Memory B cell (primary cell): ENCODE measurements around the gene KCNK13.
"Not testable (repeated sequence)": the region's sequence is repeated elsewhere in the genome, so short reads cannot be mapped to it uniquely, and the experiment has no call there.

Experiments
- ATAC-seq: fragments of 150-1000 bp; cut with Tn5 transposase; 2 replicates; pipeline ENCODE4 v1.10.0; 2021; ENCODE audit warnings: low read depth, mild to moderate bottlenecking, moderate library complexity
- DNase-seq, 2 donors: peaks; one replicate each; pipeline ENCODE4 v3.0.0; 2022; ENCODE audit warnings: low spot score in 2 of 2
- H3K27ac Mint-ChIP-seq: one replicate; pipeline ENCODE4 v1.8.0; 2022; ENCODE audit warnings: mild to moderate bottlenecking, moderate library complexity, mixed read lengths
- H3K27me3 Mint-ChIP-seq: one replicate; pipeline ENCODE4 v1.8.0; 2022; ENCODE audit warnings: mixed read lengths
- H3K36me3 Mint-ChIP-seq: one replicate; pipeline ENCODE4 v1.8.0; 2022; ENCODE audit warnings: mild to moderate bottlenecking, mixed read lengths
- H3K4me1 Mint-ChIP-seq: one replicate; pipeline ENCODE4 v1.8.0; 2022; ENCODE audit warnings: mixed read lengths
- H3K4me3 Mint-ChIP-seq: one replicate; pipeline ENCODE4 v1.8.0; 2022; ENCODE audit warnings: mild to moderate bottlenecking, moderate library complexity, mixed read lengths
- H3K9me3 Mint-ChIP-seq: one replicate; pipeline ENCODE4 v1.8.0; 2022; ENCODE audit warnings: mixed read lengths

Gene KCNK13

DNA sequence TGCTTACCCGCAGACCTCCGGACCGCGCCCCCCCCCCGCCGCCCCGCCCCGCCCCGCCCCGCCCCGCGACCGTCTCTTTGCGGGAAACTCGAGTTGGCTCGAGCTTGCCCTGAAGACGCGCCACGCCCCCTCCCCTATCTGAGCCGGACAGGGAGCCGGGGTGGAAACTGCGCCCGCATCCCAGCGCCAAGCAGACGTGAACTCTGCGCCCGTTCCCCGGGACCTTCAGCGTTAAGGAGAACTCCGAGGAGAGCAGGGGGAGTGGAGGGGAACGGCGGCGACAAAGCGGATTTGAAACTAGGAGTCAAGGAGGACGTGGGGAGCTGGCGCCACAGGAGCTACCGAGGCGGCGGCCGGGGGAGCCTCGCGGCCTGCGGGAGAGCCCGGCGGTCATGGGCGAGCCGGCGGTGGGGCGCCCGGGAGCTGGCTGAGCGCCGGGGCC, at the start of gene KCNK13:
Gene KCNK13, plus strand, starts transcription at position 310 of the 442 bp plus-strand sequence. CDS start 212 bp downstream, outside the sequence.
- H3K36me3 Mint-ChIP-seq: no peaks in the 10 kb centered on the region
- H3K27me3 Mint-ChIP-seq: peaks cover 39% of the 10 kb centered on the region
- ATAC-seq (no peak), DNase-seq (no peak)
- H3K4me1 Mint-ChIP-seq: peaks cover 22% of the 10 kb centered on the region
- H3K27ac Mint-ChIP-seq: no peak within 1 kb of the TSS
- peak within 1 kb of the TSS; percentile 88 for H3K4me3 Mint-ChIP-seq
- peaks cover 7% of the 10 kb centered on the region for H3K9me3 Mint-ChIP-seq

DNA sequence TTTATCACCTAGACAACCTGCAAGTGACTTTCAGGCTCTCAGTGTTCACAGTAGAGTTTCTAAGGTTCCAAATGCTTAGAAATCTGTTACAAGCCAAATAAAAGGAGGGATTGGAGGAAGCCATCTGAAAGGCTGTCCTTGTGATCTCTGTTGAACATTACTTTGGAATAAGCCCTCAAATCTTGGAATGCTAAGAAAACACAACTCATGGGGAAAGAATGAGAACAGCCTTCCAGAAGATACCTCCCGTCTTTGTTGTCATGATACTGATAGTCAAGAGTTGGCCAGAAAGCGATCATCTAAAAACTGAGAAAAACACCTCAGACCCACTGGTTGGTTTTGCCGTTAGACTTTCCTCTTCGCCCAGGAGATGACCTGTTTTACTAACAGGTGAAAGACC, 44.4 kb upstream of the KCNK13 start:
- ATAC-seq: no peak
- DNase-seq: no peak
- Mint-ChIP-seq H3K9me3 (peaks cover 3% of the 10 kb centered on the region), H3K4me1 (peaks cover 2% of the 10 kb centered on the region), H3K27me3 (no peaks in the 10 kb centered on the region), H3K4me3 (no peak overlapping the region), H3K27ac (no peak overlapping the region), H3K36me3 (peaks cover 44% of the 10 kb centered on the region)

DNA sequence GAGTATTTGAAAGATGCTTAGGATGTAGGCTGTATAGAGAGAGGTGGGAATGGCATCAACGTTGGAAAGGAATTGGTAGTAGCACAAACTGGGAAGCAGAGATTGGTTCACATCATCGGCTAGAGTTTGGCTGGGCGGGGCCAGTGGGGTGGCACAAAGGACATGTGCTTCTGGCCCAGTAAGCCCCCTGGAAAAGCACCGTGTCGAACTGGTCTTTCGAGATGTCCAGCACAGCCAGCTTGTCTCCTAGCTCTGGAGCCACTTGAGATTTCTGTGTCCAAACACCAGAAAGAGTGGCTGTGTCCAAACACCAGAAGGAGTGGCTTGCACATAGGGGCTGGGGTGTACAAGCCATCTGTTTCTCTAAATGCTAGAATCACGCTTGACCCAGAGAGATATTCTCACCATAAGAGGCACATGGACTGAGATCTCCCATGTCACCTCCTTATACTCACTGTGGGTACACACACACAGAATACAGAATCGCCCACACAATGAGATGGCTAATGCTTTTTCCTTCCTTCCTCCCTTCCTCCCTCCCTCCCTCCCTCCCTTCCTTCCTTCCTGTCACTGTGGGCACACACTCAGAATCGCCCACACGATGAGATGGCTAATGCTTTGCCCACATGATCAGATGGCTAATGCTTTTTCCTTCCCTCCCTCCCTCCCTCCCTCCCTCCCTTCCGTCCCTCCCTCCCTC, 41.8 kb upstream of the KCNK13 start:
- H3K4me3 Mint-ChIP-seq: no peak overlapping the region
- ATAC-seq (no peak), DNase-seq (no peak)
- peaks cover 1% of the 10 kb centered on the region for H3K9me3 Mint-ChIP-seq
- no peak overlapping the region for H3K27ac Mint-ChIP-seq
- peaks cover 48% of the 10 kb centered on the region for H3K36me3 Mint-ChIP-seq
- H3K4me1 Mint-ChIP-seq: no peaks in the 10 kb centered on the region
- H3K27me3 Mint-ChIP-seq: no peaks in the 10 kb centered on the region

DNA sequence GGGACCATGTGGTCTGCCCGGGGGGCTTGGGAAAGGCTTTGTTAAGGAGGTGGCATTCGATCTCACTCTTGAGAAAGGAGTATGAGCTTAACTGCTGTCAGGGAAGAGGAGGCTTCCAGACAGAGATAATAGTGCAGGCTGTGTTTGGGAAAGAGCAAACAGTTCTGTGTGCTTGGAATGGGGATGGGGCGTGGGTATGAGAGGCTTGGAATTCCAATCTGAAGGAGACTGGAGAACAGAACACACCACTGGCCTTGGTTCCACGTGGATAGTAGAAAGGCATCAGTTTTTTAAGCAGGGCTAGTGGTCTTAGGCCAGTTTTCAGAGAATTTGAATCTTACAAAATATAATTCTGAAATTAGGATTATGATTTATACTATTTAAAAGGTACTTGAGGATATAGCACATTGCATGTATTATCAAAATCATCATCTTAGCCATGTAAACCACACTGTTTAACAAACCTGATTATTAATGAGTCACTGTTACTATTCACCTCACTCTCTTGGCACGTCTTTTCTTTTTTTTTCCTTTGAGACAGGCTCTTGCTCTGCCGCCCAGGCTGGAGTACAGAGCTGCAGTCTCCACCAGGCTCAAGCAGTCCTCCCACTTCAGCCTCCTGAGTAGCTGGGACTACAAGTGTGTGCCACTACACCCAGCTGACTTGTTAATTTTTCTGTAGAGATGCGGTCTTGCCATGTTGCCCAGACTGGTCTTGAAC, 38.5 kb upstream of the KCNK13 start:
- DNase-seq (no peak), ATAC-seq (no peak)
- H3K27ac Mint-ChIP-seq: no peak overlapping the region
- peaks cover 1% of the 10 kb centered on the region for H3K9me3 Mint-ChIP-seq
- H3K4me3 Mint-ChIP-seq: no peak overlapping the region
- H3K27me3 Mint-ChIP-seq: no peaks in the 10 kb centered on the region
- no peaks in the 10 kb centered on the region for H3K4me1 Mint-ChIP-seq
- H3K36me3 Mint-ChIP-seq: peaks cover 55% of the 10 kb centered on the region

DNA sequence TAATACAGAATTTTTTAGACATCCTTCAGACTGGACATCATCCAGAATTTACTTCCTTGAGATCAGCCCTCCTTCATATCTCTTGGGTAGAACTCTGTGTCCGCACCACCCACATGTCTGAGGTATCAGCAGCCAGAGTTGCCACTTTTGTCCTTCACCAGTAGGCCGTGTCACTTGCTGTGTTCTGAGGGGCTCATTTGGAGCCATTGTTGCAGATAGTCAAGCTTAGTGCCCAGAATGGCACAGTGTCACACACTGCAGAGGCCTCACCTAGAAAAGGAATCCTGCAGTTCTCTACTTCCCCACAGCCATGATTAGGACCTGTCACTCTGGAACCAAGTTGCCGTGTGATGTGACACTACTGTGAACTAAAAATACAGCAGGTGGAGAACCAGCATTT, 36.9 kb upstream of the KCNK13 start:
- ATAC-seq: no peak
- no peaks in the 10 kb centered on the region for H3K4me1 Mint-ChIP-seq
- H3K27me3 Mint-ChIP-seq: no peaks in the 10 kb centered on the region
- H3K27ac Mint-ChIP-seq: no peak overlapping the region
- no peaks in the 10 kb centered on the region for H3K9me3 Mint-ChIP-seq
- no peak for DNase-seq
- no peak overlapping the region for H3K4me3 Mint-ChIP-seq
- H3K36me3 Mint-ChIP-seq: peaks cover 50% of the 10 kb centered on the region

DNA sequence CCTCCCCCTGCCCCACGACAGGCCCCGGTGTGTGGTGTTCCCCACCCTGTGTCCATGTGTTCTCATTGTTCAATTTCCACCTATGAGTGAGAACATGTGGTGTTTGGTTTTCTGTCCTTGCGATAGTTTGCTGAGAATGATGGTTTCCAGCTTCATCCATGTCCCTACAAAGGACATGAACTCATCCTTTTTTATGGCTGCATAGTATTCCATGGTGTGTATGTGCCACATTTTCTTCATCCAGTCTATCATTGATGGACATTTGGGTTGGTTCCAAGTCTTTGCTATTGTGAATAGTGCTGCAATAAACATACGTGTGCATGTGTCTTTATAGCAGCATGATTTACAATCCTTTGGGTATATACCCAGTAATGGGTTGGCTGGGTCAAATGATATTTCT, 35.2 kb upstream of the KCNK13 start:
- not testable (repeated sequence) for H3K9me3 Mint-ChIP-seq, H3K4me3 Mint-ChIP-seq, DNase-seq, H3K27me3 Mint-ChIP-seq, H3K27ac Mint-ChIP-seq, ATAC-seq, H3K4me1 Mint-ChIP-seq
- peaks cover 50% of the 10 kb centered on the region for H3K36me3 Mint-ChIP-seq

DNA sequence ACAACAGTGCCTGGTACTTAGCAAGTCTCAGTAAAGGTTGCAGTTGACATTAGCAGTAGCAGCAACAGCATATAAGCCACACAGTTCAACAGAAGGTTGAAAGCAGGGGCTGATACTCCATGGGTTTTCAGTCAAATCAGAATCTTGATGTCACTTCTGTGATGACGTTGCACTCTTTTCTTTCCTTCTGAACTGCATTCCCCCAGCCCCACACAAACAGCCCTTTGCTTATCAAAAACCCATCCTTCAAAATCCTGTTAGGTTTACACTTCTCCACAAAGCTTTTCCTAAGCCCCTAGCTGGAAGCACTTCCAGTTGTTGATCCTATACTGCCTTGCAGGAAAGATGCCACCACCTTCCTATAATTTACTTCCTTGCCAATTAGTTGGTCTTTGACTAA, 34.0 kb upstream of the KCNK13 start:
- Mint-ChIP-seq H3K36me3 (peaks cover 49% of the 10 kb centered on the region), H3K9me3 (no peaks in the 10 kb centered on the region), H3K4me1 (no peaks in the 10 kb centered on the region), H3K27me3 (no peaks in the 10 kb centered on the region), H3K4me3 (no peak overlapping the region), H3K27ac (no peak overlapping the region)
- no peak for ATAC-seq
- DNase-seq: no peak

DNA sequence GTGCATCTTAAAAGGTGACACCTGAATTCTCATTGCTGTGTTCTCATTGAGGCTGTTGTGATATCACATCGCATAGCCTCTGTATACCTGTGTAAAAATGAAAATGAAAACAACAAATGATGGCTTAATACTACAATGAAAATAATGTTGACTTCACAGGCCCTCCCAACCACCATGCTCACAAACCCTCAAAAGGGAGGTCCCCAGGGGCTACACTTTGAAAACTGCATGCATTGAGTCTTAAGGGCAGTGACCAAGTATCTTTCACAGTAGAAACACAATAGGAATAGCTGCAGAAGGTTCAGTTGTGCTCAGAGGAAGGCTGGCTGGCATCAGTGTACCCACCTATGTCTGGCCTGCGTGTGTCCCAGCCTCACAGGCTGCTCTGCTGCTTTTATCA, 27.6 kb upstream of the KCNK13 start:
- Mint-ChIP-seq H3K4me3 (no peak overlapping the region), H3K27me3 (no peaks in the 10 kb centered on the region), H3K9me3 (no peaks in the 10 kb centered on the region), H3K27ac (no peak overlapping the region), H3K4me1 (no peaks in the 10 kb centered on the region), H3K36me3 (peaks cover 43% of the 10 kb centered on the region)
- ATAC-seq (no peak), DNase-seq (no peak)

DNA sequence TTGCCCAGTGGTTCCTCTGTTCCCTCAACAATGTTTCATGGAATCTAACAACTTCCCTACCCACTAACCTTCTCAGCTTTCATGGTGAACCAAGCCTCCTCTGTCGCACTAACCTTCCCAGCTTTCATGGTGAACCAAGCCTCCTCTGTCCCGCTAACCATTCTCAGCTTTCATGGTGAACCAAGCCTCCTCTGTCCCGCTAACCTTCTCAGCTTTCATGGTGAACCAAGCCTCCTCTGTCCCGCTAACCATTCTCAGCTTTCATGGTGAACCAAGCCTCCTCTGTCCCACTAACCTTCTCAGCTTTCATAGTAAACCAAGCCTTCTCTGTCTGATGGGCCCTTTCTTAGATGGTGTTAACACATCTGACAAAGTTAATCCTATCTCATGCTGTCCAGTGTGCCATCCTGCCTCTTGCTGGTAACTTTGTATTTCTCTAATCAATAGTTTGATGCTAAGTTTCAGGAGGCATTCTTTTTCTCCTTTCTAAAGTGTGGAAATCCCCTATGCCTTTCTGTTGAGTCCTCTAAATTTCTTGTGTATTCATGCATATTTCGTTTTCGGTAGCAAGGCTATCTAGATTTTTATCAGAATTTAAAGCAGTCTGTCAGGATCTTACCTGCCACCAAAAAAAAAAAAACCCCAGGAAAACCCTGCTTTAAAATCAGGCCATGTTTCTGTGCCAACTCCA, 26.8 kb upstream of the KCNK13 start:
- DNase-seq: no peak
- Mint-ChIP-seq H3K4me1 (no peaks in the 10 kb centered on the region), H3K27me3 (no peaks in the 10 kb centered on the region), H3K4me3 (no peak overlapping the region), H3K27ac (no peak overlapping the region), H3K9me3 (no peaks in the 10 kb centered on the region), H3K36me3 (peaks cover 44% of the 10 kb centered on the region)
- no peak for ATAC-seq

DNA sequence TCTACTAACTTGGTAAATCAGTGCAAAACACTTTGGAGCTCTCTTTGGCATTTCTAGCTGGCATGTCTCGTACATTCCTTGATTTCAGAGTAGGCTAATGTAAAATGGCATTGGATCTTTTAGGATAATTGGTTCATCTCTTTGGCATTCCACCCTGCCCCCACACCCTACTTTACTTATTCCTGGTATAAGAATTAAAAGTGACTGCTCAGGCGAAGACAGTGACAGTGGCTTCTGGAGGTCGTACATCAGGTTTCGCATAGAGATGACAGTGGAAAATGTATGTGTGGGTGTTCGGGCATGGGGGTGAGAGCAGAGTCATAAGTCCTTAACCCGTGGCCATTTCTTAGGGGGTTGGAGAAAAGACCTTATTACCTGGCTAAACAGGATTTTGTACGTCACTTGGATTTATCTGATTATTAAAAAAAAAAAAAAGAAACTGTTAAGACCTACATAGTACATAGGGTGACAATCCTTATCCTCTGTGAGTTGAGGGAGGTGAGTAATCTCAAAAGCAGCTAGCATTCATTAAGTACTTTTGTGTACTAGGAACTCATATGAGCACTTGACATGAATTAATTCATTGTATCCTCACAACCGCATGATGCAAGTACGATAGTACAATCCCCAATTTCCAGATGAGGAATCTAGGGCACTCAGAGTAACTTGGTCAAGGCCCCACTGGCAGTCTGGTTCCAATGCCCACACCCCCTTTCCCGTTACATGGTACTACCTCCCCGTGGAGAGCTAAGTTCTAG, 22.4 kb upstream of the KCNK13 start:
- no peak for ATAC-seq
- Mint-ChIP-seq H3K9me3 (no peaks in the 10 kb centered on the region), H3K27ac (no peak overlapping the region), H3K4me3 (no peak overlapping the region), H3K27me3 (no peaks in the 10 kb centered on the region), H3K4me1 (no peaks in the 10 kb centered on the region), H3K36me3 (peaks cover 46% of the 10 kb centered on the region)
- DNase-seq: no peak

DNA sequence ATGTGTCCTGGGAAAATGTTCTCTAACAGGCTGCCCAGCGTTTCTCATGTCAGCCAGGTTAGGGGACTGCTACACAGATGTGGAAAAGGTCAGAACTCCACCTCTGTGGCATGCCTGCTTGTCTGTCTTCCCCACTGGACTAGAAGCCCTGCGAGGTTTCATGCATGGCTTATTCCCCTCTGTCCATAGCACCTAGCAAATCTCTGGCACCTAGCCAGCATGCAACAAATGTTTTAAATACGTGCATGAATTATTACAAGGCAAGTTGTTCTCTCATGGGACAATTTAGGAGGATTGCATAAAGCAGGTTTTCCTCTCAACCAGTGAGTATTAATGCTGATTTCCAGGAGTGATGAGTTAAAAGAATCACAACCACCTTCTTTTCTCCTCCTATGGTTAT, 21.4 kb upstream of the KCNK13 start:
- Mint-ChIP-seq H3K27me3 (no peaks in the 10 kb centered on the region), H3K36me3 (peaks cover 40% of the 10 kb centered on the region)

DNA sequence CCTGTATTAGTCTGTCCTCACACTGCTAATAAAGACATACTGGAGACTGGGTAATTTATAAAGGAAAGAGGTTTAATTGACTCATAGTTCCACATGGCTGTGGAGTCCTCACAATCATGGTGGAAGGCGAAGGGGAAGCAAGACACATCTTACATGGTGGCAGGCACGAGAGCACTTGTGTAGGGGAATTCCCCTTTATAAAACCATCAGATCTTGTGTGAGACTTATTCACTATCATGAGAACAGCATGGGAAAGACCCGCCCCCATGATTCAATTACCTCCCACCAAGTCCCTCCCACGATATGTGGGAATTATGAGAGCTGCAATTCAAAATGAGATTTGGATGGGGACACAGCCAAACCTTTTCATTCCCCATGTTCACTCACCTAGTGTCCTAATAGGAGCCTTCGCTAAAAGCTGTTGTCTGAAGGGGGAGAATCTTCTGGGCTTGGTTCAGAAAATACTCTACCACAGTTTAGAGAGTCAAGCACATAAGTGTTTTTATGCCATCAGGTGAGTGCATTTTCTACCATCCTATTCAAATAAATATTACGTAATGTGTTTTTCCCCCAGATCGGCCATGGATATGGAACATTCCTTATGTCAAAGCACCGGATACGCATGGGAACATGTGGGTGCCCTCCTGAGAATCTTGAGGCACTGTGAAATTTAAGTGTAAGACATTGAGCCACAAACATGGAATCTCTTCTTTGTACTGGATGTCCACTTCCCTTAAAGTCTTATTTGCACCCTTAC, 19.1 kb upstream of the KCNK13 start:
- DNase-seq (no peak), ATAC-seq (no peak)
- peaks cover 27% of the 10 kb centered on the region for H3K36me3 Mint-ChIP-seq
- no peak overlapping the region for H3K27ac Mint-ChIP-seq
- H3K4me3 Mint-ChIP-seq: no peak overlapping the region
- H3K27me3 Mint-ChIP-seq: no peaks in the 10 kb centered on the region
- H3K9me3 Mint-ChIP-seq: no peaks in the 10 kb centered on the region
- no peaks in the 10 kb centered on the region for H3K4me1 Mint-ChIP-seq

More for the DNA sequence above, 21.4 kb upstream of the KCNK13 start:
- Mint-ChIP-seq H3K27ac (no peak overlapping the region), H3K4me3 (no peak overlapping the region), H3K9me3 (no peaks in the 10 kb centered on the region), H3K4me1 (no peaks in the 10 kb centered on the region)
- no peak for ATAC-seq
- DNase-seq: no peak

DNA sequence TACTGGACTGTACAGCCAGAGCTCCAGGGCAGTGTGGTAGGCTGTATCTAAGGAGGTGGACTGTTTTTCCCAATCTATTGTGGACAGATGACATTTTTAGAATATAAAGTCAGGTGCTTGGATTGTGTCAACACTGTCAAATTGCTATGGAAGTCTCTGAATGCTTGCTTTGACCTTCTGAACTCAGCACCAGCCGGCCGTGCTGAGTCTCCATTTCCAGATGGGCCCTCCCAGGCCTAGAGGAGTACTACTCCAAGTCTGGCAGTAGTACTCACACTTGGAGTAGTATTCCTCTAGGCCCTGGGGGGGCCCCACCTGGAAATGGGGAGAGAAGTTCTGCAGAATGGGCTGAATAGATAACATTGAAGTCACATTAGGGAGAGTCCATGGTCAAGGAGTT, 16.2 kb upstream of the KCNK13 start:
- no peaks in the 10 kb centered on the region for H3K27me3 Mint-ChIP-seq
- H3K4me3 Mint-ChIP-seq: no peak overlapping the region
- H3K27ac Mint-ChIP-seq: no peak overlapping the region
- no peak for DNase-seq
- no peaks in the 10 kb centered on the region for H3K9me3 Mint-ChIP-seq
- H3K36me3 Mint-ChIP-seq: peaks cover 21% of the 10 kb centered on the region
- ATAC-seq: no peak
- H3K4me1 Mint-ChIP-seq: no peaks in the 10 kb centered on the region
